GM21381 (cell line): ENCODE measurements around the gene CHCHD3.

Source experiments
- ATAC-seq: cut with Tn5 transposase; IDR thresholded peaks from one replicate; pipeline ENCODE4 v1.9.1; 2021; ENCODE audit warnings: mild to moderate bottlenecking, moderate library complexity; ENCODE audit not compliant: unreplicated experiment

Gene CHCHD3

DNA sequence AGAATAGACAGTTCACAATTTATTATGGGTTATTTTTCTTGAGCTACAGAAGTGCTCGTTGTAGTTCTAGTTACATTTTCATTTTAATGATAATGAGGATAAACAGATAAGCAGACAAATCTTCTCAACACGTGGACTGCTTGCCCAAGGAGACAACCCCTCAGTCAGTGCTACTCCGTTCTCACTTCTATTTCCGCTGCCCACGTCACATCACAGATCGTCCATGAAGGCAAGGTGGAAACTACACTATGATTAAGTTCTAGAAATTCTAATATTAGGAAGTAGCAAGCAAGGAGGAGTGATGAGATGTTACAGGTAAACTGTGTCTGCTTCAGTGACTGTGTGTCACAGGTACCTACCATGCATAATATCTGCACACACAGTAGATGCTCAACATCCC, 210.5 kb downstream of the CHCHD3 start:
- ATAC-seq: peak; percentile 49

DNA sequence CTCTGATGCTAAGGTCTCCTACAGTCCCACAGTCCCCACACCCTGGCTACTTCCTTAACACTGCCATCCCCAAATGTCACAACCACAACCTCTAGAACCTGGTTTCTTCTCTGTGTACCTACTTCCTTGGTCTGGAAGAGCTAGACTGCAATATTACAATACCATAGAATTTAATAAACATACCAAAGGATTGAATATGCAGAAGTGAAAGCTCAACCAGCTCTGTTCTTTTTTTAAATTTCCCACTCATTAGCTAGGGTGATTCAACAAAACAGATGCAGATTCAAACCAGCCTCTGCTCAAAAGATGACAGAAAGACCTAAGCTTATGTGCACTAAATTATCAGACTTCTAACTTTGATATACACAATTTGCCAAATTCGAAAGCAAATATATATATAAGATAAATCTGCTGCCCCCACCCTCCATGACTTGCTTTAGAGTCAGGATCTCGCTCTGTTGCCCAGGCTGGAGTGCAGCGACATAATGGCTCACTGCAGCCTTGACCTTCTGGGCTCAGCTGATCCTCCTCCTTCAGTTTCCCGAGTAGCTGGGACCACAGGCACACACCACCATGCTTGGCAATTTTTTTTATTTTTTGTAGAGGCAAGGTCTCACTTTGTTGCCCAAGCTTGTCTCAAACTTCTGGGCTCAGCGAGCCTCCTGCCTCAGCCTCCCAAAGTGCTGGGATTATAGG, 212.6 kb downstream of the CHCHD3 start:
- ATAC-seq: no peak

DNA sequence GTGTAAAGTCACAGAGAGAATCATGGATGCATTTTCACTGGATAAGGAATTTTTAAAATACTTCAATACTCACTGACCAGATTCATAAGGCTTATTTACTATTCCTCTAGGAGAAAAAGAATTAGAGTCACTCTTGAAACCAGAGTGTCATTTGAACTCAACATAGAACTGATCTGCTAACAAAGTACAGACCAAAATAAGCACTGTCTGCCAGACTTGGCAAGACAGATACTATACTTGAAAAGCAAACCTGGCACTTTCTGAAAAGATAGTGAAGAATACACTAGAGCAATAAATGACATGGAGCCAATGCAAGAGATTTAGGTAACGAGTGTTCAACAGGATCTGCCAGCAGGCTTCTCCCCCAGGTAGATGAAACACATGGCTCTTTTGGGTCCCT, 215.3 kb downstream of the CHCHD3 start:
- ATAC-seq: no peak

DNA sequence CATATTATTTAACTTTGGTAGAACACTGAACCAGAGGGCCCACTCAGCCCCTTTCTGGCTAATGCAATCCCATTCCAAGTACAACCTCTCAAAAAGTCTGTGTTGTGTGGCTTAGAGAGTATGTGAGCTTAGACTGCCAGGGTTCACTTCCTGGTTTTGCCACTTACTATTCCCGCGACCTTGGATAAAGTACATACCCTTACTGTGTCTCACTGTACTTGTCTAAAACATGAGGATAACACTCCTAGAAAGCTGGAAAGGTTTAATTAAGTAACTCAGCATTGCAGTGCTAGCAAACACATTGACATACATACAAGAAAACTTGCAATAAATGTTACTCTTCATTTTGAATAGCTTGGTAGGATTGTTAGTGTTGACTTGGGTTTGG, 215.8 kb downstream of the CHCHD3 start:
- no peak for ATAC-seq

DNA sequence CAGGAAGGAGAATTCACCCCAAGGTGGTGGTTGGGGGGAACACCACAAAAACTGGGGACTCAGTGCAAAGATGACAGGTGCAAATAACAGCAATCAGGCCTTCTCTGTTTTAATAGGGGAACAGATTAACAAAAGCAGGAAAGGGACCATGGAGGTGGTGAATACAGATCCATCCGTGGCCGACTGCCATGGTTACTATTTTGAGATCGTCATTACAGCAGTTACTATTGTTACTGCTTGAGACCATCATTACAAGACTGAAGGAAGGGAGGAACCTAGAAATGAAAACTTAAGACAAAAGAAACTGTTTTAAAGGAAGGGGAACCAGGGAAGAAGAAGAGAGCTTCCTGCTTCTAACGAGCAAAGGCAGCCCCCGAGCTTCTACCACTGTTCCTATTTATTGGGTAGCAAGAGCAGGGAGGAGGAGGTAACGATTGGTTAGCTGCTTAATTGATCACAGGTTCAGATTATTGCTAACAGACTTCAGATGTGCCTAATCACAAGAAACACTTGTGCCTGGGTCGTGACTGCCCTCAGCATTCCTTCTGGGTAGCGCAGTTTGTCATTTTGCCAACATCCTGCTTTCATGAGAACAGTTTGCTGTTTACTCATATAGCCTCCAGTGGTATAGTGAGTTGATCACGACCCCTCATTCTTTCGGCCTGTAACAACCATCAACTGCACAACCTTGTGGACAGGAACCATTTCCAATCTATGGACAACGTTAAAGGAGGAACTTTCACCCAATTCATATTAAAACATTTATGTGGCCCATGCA, 216.3 kb downstream of the CHCHD3 start:
- ATAC-seq: no peak

DNA sequence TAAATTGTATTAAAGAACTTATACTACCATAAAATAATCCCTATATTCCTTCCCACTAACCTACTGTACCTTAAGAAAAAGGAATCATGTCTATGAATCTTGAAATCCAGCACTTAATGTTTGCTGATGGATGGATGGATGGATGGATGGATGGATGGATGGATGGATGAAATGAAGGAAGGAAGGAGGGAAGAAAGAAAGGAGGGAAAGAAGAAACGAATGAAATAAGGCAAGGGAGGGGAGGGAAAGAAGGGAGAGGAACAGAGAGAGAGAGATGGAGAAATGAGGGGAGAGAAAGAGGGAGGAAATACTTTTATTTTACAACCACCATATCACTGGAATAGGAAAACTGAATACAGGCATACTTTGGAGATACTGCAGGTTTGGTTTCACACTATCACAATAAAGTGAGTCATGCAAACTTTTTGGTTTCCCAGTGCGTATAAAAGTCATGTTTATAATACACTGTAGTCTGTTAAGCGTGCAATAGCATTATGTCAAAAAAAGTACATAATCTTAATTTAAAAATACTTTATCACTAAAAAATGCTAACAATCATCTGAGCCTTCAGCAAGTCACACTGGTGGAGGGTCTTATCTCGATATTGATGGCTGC, 219.8 kb downstream of the CHCHD3 start:
- no peak for ATAC-seq

DNA sequence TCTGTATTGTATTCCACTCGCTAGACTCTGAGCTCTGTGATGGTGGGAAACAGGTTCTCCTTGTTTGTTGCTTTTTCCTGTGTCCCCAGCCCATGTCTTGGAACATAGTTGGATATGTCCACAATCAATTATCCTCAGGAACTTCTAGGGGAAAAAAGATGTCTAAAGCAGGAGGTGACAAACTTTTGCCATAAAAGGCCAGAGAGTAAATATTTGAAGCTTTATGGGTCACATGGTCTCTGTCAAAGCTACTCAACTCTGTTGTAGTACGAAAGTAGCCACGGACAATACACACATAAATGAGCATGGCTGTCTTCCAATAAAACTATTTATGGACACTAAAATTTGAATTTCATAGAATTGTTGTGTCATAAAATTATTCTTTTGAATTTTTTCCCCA, 220.5 kb downstream of the CHCHD3 start:
- ATAC-seq: no peak

DNA sequence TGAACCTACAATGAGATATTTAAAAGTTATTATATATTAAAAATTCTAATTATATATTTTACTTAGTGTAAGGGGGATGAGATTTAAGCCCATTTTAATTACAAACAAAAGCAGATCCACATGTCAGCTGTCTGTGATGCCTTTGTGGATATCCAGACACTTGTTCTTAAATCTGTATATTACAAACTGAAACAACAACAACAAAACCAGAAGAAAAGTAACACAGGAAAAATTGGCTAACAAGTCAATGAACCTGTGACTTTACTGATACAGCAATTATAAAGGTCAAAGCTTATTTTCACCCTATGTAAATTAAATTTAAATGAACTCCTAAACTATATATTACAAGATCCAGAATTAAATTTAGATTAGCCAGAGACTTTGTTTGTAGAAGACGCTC, 222.7 kb downstream of the CHCHD3 start:
- no peak for ATAC-seq

DNA sequence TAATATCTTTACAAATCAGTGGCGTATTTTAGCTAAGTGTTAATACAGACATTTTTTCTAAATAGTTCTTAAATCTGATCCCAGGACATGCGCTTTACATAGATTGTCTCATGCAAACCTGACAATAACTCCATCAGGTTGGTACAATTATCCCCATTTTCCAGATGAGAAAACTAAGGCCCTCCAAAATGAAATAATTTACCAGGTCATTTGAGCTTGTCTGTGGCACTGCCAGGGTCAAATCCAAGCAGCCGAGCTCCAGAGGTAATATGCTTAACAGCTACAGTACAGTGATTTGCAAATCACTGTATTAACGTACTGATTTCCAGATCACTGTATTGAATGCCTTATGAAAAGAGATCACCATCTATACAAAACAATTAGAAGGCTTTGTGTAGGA, 223.1 kb downstream of the CHCHD3 start:
- ATAC-seq: no peak

DNA sequence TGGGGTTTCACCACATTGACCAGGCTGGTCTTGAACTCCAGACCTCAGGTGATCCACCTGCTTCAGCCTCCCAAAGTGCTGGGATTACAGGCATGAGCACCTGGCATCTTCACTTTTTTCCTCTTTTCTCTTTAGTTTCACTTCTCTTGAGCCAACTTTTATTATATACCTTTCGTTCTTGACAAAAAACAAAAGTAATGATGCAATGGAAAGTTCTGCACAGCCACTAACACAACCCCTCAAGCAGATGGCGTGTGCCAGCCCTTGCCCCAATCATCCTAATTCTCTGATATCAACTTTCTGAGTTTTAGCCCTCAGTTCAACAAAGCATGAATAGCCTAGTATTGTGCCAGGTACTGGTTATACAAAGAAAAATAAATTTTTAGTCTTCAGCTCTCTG, 223.6 kb downstream of the CHCHD3 start:
- no peak for ATAC-seq

DNA sequence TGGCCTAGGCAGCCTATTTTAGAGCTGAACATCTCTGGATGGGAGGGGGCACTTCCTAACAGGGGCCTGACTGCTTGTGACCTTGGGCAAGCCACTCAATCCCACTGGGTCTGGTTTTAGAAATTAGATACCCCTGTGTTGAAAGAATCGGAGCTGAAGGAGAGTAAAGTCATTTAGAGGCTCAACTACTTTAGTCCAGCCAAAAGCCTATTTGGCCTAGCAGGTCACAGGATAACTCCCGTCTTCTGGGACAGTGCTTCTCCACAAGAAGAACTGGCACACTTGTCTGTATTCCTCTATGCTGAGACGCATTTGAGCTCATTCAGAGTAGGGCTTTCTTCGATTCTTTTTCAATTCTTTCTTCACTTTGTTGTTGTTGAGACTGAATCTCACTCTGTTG, 224.2 kb downstream of the CHCHD3 start:
- no peak for ATAC-seq

DNA sequence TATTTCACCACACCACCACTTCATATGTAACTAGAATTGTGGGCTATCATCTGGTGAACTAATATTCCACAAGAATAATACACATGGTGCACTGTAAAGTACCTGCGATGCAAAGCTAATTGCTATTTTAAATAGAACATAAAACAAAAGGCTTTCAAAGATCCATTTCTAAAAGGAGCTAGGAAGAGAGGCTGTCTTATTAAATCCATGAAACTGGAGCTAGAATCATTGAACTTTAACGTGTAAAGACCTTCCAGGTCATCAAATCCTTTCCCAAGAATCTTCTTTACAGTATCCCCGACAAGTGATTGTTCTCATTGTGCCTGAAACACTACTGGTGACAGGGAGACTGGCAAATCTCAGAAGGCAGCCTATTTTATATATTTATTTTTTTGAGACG, 224.9 kb downstream of the CHCHD3 start:
- ATAC-seq: no peak

DNA sequence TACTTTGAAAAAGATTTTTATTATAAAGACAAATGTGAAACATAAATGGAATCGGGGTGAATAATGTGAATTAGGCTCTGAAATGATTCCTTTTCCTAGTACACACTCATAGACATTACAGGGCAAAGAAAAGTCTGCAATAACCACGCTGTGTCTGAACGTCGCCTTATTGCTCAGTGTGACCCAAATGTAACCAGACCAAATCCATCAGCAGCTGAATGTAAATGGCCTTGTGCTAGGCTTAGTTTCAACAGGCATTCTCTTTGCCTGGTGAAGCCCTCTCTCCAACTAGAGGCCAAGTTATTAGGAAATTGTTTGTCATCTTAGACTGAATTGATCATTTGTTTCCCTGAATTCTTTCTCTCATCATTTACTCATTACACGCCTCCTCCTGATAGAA, 225.5 kb downstream of the CHCHD3 start:
- no peak for ATAC-seq

DNA sequence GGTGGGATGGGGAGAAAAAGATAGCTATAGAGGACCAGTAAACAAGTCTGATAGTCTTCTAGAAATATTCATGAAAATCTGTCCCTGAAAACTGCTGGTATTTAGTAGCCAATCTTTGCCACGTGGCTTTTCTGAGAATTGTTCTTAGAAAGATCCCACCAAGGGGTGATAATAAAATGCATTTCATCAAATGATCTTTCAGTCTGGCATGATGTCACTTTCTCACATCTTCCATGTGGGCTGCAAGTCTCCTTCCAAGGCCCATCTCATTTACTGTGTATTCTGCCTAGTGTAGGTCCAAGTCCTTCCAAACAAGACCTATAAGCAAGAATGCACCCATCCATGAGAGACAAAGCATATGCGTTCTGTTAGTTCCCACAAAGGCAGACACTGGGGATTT, 226.0 kb downstream of the CHCHD3 start:
- ATAC-seq: no peak

DNA sequence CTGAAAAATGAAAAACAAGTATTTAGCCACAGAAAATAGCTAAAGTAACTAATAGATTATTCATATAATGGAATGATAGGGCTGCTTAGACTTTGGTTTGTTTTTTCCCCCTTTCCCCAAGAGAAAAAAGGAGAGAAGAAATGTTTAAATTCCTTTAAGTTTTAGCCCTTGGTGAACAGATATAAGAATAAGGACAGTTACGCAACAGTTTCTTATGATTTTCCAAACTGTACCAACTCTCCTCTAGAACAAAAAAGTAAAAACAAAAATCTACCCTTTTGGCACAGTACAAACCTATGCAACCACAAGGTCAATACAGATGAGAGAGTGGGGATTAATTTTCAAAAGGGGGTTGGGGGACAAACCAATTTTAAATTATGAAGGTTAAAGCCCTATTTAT, 227.7 kb downstream of the CHCHD3 start:
- no peak for ATAC-seq

DNA sequence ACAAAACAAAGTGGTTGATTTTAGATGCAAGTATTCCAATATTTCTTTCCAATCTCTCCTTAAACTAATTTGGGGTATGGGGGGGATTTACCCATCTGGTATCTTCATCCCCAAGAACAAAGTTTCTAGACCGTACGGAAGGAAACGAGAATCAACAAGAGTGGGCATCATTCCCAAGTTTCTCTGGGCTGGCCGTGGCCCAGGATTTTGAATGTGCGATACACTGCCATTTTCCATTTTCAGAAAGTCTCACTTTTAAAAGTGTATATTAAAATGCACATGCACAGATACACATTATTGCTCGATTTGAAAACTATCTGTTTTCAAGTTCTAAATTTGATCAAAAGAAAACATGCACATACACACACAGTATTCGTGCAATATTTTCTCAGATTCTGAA, 234.5 kb downstream of the CHCHD3 start:
- ATAC-seq: no peak

DNA sequence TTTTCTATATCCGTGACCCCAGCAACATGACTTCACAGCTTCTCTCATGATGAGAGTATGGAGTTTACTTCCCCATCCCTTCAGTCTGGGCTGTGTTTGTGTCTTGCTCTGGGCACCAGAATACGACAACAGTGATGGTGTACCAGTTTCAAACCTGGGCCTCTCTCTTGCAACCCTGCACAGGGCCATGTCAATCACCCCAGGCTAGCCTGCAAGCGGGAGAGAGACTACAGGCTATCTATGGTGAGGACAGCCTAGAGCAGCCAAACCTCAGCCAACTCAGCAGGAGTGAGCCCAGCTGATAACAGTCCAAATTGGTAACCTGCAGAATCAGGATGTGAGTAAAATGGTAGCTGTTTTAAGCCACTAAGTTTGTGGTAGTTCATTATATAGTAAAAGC, 235.8 kb downstream of the CHCHD3 start:
- ATAC-seq: no peak

DNA sequence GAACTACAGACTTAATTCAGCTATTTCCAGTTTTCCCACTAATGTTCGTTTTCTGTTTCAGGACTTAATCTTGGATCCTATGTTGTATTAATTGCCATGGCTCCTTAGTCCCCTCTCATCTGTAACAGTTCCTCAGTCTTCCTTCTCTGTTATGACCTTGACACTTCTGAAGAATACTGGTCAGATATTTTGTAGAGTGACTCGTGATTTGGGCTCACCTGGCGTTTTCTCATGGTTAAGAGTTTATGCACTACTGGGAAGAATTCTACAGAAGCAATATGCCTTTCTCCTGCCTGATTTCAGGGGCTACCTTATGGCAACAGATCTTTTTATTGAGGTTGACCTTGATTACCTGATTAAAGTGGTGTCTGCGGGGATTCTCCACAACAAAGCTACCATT, 239.4 kb downstream of the CHCHD3 start:
- no peak for ATAC-seq

DNA sequence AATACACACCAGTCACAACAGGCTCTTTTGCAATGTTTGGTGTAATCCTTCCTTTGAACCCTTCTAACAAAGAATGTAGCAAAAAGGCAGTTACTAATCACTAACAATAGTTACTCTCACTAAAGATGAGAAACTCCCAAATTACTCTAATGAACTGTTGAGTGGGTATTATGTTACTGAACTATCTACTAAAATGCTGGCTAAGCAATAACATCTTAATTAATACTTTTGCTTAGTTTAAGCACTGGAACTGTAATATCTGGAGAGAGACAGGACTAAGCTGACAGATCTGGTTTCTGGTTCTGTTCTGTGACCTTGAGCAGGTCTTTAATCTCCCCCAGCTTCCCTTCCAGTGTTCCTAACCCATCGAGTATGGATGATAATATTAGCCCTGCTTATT, 241.7 kb downstream of the CHCHD3 start:
- ATAC-seq: no peak

DNA sequence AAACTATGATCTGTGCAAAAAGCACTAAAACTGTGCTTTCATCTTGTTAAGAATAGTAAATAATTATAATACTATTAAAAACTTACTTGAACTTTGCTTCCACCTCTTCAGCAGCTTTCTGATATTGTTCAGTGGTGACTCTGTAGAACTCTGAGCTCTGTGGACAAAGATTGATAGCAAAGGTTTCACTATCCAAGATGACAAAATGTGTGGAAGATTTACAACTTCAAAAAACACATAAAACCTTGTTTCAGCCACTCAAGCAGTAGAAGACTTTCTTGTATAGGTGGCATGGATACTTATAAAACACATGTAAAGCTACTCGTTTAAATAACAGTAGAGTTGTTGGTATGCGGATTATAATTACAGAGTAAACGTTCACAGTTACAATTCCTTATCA, 243.6 kb downstream of the CHCHD3 start:
- no peak for ATAC-seq

DNA sequence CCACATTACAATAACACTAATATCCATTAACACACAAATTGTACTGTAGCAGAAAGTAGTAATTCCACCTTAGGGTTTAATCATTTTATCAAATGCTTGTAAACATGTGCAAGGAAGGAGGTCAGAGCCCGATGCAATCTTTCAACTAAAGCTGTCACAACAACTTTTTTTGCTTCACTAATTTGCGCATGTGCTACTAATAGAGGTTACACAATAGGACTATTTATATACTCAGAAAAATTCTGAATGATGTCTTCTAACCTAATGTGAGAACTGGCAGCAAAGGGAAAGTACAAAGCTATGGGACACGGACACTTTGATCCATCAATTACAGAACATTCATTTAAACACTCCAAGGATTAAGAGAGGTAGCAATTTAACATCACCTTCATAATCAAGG, 244.4 kb downstream of the CHCHD3 start:
- no peak for ATAC-seq

DNA sequence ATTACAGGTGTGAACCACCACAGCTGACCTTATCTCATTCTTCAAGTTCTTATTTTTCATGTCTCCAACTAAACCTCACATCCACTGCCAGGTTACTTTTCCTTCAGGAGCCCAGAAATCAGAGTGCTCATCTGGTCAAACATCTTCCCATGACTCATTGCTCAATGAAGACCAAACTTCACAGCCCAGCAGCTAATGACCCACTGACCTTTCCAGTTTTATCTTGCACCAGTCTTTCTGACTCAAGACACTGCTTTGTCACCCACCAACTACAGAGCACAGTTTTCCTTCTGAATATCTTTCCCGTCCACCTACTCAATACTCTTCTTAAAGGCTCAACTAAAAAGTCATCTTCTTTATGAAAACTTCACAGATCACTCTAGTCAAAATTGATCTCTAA, 245.1 kb downstream of the CHCHD3 start:
- ATAC-seq: no peak
